Neuron (in vitro differentiated cells): Measurements from ENCODE around the gene EYA4.

Experiments used
- H2AFZ ChIP-seq: one replicate; pipeline ENCODE4 v1.6.1; 2013; ENCODE audit warnings: low read depth, mild to moderate bottlenecking, inconsistent platforms, low read length, moderate library complexity
- H3K27me3 ChIP-seq: one replicate; pipeline ENCODE4 v1.6.1; 2013; ENCODE audit warnings: low read length; ENCODE audit not compliant: insufficient read depth
- H3K36me3 ChIP-seq: one replicate; pipeline ENCODE4 v1.6.1; 2013; ENCODE audit warnings: low read length; ENCODE audit not compliant: insufficient read depth
- H3K4me1 ChIP-seq: one replicate; pipeline ENCODE4 v1.6.1; 2013; ENCODE audit warnings: low read length; ENCODE audit not compliant: insufficient read depth
- H3K4me3 ChIP-seq: 2 replicates; pipeline ENCODE4 v1.5.1; 2013; ENCODE audit warnings: mild to moderate bottlenecking, low read length, moderate library complexity
- H3K9me3 ChIP-seq: one replicate; pipeline ENCODE4 v1.6.1; 2013; ENCODE audit warnings: low read length

EYA4 gene

DNA sequence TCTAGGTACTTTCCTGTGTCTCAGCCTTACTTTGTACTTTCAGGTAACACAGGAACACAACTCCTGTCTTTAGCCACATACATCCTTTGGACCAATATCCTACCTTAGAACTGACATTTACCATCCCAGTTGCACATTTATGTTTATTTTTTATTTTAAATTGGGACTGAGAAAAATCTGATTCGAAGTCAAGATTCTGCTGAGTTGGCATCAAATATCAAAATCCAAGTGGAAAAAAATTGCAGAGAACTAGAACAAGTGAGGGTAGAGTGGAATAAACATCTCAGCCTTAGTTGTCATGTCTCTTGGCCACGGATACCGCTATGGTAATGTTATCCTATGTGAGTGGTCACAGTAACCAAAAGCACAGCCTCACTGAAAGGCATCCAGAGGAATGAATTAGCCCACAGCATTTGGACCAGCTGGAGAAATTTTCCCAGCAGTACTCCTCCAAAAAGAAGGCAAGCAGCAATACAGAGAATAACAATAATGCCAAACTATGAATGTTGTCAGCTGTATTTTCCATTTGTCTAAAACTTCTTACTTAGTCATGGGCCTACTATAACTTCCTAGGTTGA, 17.6 kb upstream of the EYA4 start:
- H3K9me3 ChIP-seq: no peaks in the 10 kb centered on the region
- H3K36me3 ChIP-seq: no peaks in the 10 kb centered on the region
- no peak overlapping the region for H2AFZ ChIP-seq
- peaks cover 2% of the 10 kb centered on the region for H3K27me3 ChIP-seq
- H3K4me1 ChIP-seq: no peaks in the 10 kb centered on the region
- H3K4me3 ChIP-seq: no peak overlapping the region

- Histone ChIP-seq H3K4me1 (no peaks in the 10 kb centered on the region), H3K36me3 (no peaks in the 10 kb centered on the region), H2AFZ (no peak overlapping the region), H3K4me3 (no peak overlapping the region), H3K9me3 (no peaks in the 10 kb centered on the region), H3K27me3 (peaks cover 2% of the 10 kb centered on the region)
Measured at GRCh38 chr6:133225560-133225959, 15.6 kb upstream of the EYA4 start.

- Histone ChIP-seq H3K36me3 (no peaks in the 10 kb centered on the region), H3K4me3 (no peak overlapping the region), H2AFZ (no peak overlapping the region), H3K4me1 (no peaks in the 10 kb centered on the region), H3K27me3 (peaks cover 2% of the 10 kb centered on the region), H3K9me3 (no peaks in the 10 kb centered on the region)
Measured at GRCh38 chr6:133227344-133227743, 13.8 kb upstream of the EYA4 start.

DNA sequence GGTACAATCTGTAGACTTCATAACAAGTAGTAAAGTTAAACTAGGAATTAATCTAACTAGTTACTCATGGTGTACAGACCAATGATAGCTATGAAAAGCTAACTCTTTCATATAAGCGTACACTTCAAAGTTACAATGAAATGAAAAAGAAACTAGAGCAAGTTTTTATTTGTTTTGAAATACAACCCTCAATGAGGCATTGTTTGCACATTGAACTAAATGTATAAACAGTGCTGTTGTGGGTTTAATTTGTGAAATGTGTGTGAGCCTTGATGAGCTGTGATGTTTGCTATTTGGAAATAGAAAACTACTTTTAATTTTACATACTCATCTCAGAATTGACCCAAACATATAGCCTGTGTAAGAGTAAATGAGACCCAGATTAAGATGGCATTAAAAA, 11.1 kb upstream of the EYA4 start:
- H3K4me1 ChIP-seq: no peaks in the 10 kb centered on the region
- peaks cover 2% of the 10 kb centered on the region for H3K27me3 ChIP-seq
- H3K9me3 ChIP-seq: no peaks in the 10 kb centered on the region
- no peak overlapping the region for H2AFZ ChIP-seq
- no peak overlapping the region for H3K4me3 ChIP-seq
- H3K36me3 ChIP-seq: no peaks in the 10 kb centered on the region

- H3K27me3 ChIP-seq: peaks cover 25% of the 10 kb centered on the region
- H3K9me3 ChIP-seq: no peaks in the 10 kb centered on the region
Measured at GRCh38 chr6:133235221-133235620, 5.9 kb upstream of the EYA4 start.

DNA sequence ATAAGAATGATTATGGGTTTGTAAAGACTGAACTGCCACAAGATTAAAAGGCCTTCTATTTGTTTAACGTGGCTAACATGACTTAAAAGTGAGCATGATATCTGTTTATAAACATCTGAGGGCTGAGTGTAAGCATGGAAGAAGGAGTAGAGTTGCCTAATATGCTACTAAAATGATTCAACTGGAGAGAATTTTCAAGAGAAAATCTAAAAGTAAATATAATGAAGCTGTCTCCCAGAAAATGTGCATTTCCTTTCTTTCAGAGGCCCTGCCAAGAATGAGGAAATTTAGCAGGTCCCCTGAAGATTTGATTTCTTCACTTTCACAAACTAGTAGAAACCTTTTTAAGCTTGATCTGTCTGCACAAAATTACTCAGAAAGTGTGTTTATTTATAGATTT, 4.2 kb upstream of the EYA4 start:
- Histone ChIP-seq H3K9me3 (no peaks in the 10 kb centered on the region), H3K4me3 (no peak overlapping the region), H2AFZ (no peak overlapping the region), H3K27me3 (peaks cover 41% of the 10 kb centered on the region), H3K4me1 (peaks cover 11% of the 10 kb centered on the region), H3K36me3 (no peaks in the 10 kb centered on the region)

More at GRCh38 chr6:133235221-133235620, 5.9 kb upstream of the EYA4 start:
- no peaks in the 10 kb centered on the region for H3K36me3 ChIP-seq
- no peaks in the 10 kb centered on the region for H3K4me1 ChIP-seq
- H2AFZ ChIP-seq: no peak overlapping the region
- H3K4me3 ChIP-seq: no peak overlapping the region

- Histone ChIP-seq H2AFZ (peak overlapping the region; percentile 94), H3K4me1 (peaks cover 13% of the 10 kb centered on the region), H3K9me3 (no peaks in the 10 kb centered on the region), H3K27me3 (peaks cover 69% of the 10 kb centered on the region), H3K36me3 (no peaks in the 10 kb centered on the region), H3K4me3 (peak overlapping the region; percentile 23)
Measured at GRCh38 chr6:133240511-133241085, 559 bp upstream of the EYA4 start.

DNA sequence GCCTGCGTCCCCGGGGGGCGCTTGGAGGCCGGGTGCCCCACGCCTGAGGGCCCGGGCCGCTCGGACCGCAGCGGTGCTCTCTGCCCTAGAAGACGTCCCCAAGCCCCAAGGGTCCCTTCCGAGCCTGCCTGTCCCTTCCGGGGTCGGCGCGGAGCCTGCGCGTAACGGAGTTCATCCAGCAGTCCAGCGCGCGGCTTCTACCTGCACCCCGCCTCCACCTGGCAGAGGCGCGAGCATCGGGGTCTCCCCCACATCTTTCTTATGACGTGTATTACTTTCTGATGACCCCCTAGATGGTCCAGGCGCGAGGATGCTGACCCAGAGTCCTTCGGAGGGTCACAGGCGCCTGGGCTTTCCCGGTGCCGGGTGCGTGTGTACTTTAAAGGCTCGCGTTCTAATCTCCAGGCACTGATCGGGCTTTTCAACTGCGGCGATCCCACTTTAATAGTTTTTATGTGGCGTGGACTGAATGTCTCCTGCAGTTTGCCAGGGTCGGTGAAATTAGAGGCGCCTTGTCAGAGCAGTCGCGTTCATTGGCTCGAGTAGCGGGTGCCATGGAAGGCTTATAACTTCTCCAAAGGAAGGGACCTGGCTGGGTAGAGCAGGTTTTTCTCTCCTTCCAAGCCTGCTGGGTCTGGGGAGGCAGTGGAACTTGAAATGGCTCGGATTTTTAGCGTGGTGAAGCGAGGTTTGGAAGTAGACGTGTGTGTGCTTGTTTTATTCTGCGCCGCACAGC, 912 bp downstream of the EYA4 start:
- H3K4me1 ChIP-seq: peaks cover 13% of the 10 kb centered on the region
- peak overlapping the region; percentile 42 for H3K4me3 ChIP-seq
- no peaks in the 10 kb centered on the region for H3K36me3 ChIP-seq
- peak overlapping the region; percentile 94 for H2AFZ ChIP-seq
- H3K27me3 ChIP-seq: peaks cover 70% of the 10 kb centered on the region
- H3K9me3 ChIP-seq: no peaks in the 10 kb centered on the region

DNA sequence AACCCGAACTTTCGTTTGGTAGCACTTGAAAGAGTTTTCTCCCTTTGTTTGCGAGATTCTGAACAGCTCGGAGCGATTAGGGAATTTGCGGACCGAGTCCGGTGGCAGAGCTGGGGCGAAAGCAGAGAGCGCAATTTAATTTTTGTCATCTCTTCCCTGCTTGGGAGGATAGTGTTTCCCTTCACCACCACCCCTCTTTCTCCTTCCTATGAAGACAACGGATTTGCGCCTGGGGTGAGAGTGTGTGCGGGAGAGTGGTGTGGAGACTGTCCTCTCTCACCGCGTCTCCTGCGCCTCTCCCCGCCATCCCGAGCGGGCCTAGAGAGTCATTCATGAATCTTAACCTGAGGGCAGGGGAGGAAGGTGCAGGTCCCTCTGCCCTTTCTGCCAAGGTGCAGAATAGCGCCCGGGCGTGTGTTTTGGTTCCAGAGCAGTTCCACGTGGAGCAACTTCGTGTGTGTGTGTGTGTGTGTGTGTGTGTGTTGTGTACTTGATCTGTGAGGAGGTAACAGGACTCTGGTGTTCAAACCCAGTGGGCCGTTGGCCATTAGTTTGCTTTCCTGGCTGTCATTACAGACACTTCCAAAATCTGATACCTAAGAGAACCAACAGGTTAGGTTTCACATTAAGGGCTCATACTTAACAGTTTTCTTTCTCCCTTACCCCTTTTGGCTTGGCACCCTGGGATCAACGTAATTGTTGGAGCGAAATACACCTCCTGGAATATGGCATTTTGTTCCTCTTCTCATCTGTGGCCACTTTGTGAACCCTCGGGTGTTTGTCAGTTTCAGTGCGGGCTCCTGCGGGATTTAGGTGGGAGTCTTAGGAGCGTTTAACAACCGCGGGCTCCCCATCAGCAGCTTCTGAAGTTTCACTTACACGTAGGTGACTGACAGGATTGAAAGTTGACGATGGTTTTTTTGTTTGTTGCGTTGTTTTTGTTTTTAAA, 1.8 kb downstream of the EYA4 start:
- peaks cover 13% of the 10 kb centered on the region for H3K4me1 ChIP-seq
- H3K36me3 ChIP-seq: no peaks in the 10 kb centered on the region
- peaks cover 71% of the 10 kb centered on the region for H3K27me3 ChIP-seq
- no peaks in the 10 kb centered on the region for H3K9me3 ChIP-seq
- H2AFZ ChIP-seq: peak overlapping the region; percentile 94
- H3K4me3 ChIP-seq: no peak overlapping the region

GRCh38 chr6:133243723-133244305, 2.7 kb downstream of the EYA4 start:
- Histone ChIP-seq H2AFZ (no peak overlapping the region), H3K36me3 (no peaks in the 10 kb centered on the region), H3K4me3 (no peak overlapping the region), H3K27me3 (peaks cover 66% of the 10 kb centered on the region), H3K9me3 (no peaks in the 10 kb centered on the region), H3K4me1 (peaks cover 13% of the 10 kb centered on the region)

DNA sequence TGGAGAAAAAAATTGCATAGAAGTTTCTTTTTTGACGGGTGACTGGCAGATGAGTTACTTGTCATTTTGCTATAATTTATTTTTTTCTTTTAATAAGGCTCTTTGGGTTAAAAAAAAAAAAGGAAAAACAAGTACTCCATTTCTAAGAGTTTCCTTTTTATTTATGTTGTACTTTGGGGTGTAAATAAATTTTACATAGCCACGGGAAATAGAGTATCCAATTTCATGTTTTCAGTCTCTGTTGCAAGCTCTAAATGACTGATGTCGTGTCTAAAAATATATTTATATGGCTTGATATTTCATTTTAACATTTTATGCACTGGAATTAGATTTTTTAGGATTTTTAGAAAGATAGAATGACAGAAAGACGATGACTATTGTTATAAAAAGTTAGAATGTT, 3.4 kb downstream of the EYA4 start:
- H3K9me3 ChIP-seq: no peaks in the 10 kb centered on the region
- no peak overlapping the region for H2AFZ ChIP-seq
- no peak overlapping the region for H3K4me3 ChIP-seq
- H3K4me1 ChIP-seq: peaks cover 13% of the 10 kb centered on the region
- no peaks in the 10 kb centered on the region for H3K36me3 ChIP-seq
- peaks cover 62% of the 10 kb centered on the region for H3K27me3 ChIP-seq

DNA sequence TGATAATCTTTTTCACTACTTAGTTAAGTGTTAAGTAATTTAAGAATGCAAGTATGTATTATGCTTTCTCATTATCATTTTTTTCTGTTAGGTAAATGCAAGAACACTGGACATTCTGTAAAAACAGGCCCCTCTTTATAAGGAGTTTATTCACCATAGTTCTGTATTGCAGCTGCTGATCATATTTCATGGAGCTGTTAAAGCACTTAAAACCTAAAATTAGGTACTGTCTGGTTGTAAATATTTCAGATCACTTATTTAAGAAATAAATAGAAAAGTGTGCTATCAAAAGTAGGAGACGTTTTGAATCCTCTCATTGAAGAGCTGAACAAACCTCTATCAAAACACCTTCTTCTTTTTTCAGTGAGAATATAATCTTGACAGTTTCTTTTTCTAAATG, 3.9 kb downstream of the EYA4 start:
- Histone ChIP-seq H3K27me3 (peaks cover 57% of the 10 kb centered on the region), H3K4me1 (peaks cover 13% of the 10 kb centered on the region), H3K9me3 (no peaks in the 10 kb centered on the region), H3K36me3 (no peaks in the 10 kb centered on the region), H3K4me3 (no peak overlapping the region), H2AFZ (no peak overlapping the region)
